ENCODE data around the gene INPP5J. TPM values are rescaled to one million over a fixed set of nuclear protein-coding genes. Genes with fewer than 3 reads are reported as not detected.
A peak's percentile ranks its signal among the peaks of the same experiment; 100 is the strongest.

The INPP5J gene
- total RNA-seq, 2 experiments from 2014 or later: 0.59 to 0.69 TPM

- Histone ChIP-seq H3K27me3 (ENCODE audit: control insufficient read depth in 1 of 2, insufficient read depth in 2 of 2, low read length in 2 of 2) (no peaks in the 10 kb centered on the region), H3K36me3 (ENCODE audit: insufficient read depth, low read length) (no peaks in the 10 kb centered on the region), H3K4me3 (ENCODE audit: low read length) (no peak overlapping the region), H3K4me1 (ENCODE audit: insufficient read depth, low read length) (peaks cover 7% of the 10 kb centered on the region), H3K9me3 (ENCODE audit: control insufficient read depth in 1 of 2, insufficient read depth in 1 of 2, low read length in 2 of 2) (no peaks in the 10 kb centered on the region), H3K27ac (ENCODE audit: low read depth in 1 of 2, low read length in 2 of 2) (no peak overlapping the region)
- Mint-ChIP-seq H3K4me3 (no peak overlapping the region), H3K9me3 (no peaks in the 10 kb centered on the region), H3K36me3 (ENCODE audit: low read depth) (peaks cover 6% of the 10 kb centered on the region), H3K4me1 (ENCODE audit: low read depth) (peaks cover 2% of the 10 kb centered on the region), H3K27ac (no peak overlapping the region), H3K27me3 (no peaks in the 10 kb centered on the region)
- ChIA-PET POLR2A (no interaction called here), CTCF (interaction anchor here (0.7 kb wide), 1 partner anchor 23 kb away, joined by 3 read pairs; no protein-coding TSS in a partner anchor)
- DNase-seq (no peak), ATAC-seq (ENCODE audit: poor library complexity) (no peak)
- no peak for TF ChIP-seq CTCF (IDR thresholded peaks at IDR 0.05)
- intact Hi-C loops (cut with DNase I, micrococcal nuclease): no loop called here
Observed at GRCh38 chr22:31100762-31101525, 21.8 kb upstream of the INPP5J start.

GRCh38 chr22:31102441-31103081 is 20.2 kb upstream of the INPP5J start:
- peak overlapping the region; percentile 47 for H3K27ac Mint-ChIP-seq
- no peaks in the 10 kb centered on the region for H3K9me3 Mint-ChIP-seq
- H3K4me1 Mint-ChIP-seq (ENCODE audit: low read depth): peaks cover 18% of the 10 kb centered on the region
- no peak for DNase-seq
- Histone ChIP-seq H3K9me3 (ENCODE audit: control insufficient read depth in 1 of 2, insufficient read depth in 1 of 2, low read length in 2 of 2) (no peaks in the 10 kb centered on the region), H3K4me3 (ENCODE audit: low read length) (no peak overlapping the region), H3K27me3 (ENCODE audit: control insufficient read depth in 1 of 2, insufficient read depth in 2 of 2, low read length in 2 of 2) (no peaks in the 10 kb centered on the region), H3K36me3 (ENCODE audit: insufficient read depth, low read length) (no peaks in the 10 kb centered on the region), H3K4me1 (ENCODE audit: insufficient read depth, low read length) (peaks cover 21% of the 10 kb centered on the region), H3K27ac (ENCODE audit: low read depth in 1 of 2, low read length in 2 of 2) (no peak overlapping the region)
- ChIA-PET POLR2A (interaction anchor here (0.7 kb wide), 2 partner anchors 12 to 162 kb away, joined by 3 read pairs; no protein-coding TSS in a partner anchor), CTCF (interaction anchor here (1.7 kb wide), 1 partner anchor 17 kb away, joined by 4 read pairs; no protein-coding TSS in a partner anchor)
- no peak overlapping the region for H3K4me3 Mint-ChIP-seq
- TF ChIP-seq CTCF (IDR thresholded peaks at IDR 0.05): no peak
- intact Hi-C loops (cut with DNase I, micrococcal nuclease): no loop called here
- peaks cover 12% of the 10 kb centered on the region for H3K36me3 Mint-ChIP-seq (ENCODE audit: low read depth)
- H3K27me3 Mint-ChIP-seq: no peaks in the 10 kb centered on the region
- ATAC-seq (ENCODE audit: poor library complexity): no peak

- peak overlapping the region; percentile 47 for H3K27ac Mint-ChIP-seq
- intact Hi-C loops (cut with DNase I, micrococcal nuclease): no loop called here
- DNase-seq (no peak), ATAC-seq (ENCODE audit: poor library complexity) (no peak)
- no peaks in the 10 kb centered on the region for H3K9me3 ChIP-seq (ENCODE audit: control insufficient read depth in 1 of 2, insufficient read depth in 1 of 2, low read length in 2 of 2)
- H3K36me3 Mint-ChIP-seq (ENCODE audit: low read depth): peaks cover 17% of the 10 kb centered on the region
- ChIA-PET CTCF (interaction anchor here (1.7 kb wide), 1 partner anchor 18 kb away, joined by 4 read pairs; no protein-coding TSS in a partner anchor), POLR2A (no interaction called here)
- peaks cover 26% of the 10 kb centered on the region for H3K4me1 ChIP-seq (ENCODE audit: insufficient read depth, low read length)
- H3K9me3 Mint-ChIP-seq: no peaks in the 10 kb centered on the region
- H3K27ac ChIP-seq (ENCODE audit: low read depth in 1 of 2, low read length in 2 of 2): no peak overlapping the region
- no peaks in the 10 kb centered on the region for H3K27me3 Mint-ChIP-seq
- H3K27me3 ChIP-seq (ENCODE audit: control insufficient read depth in 1 of 2, insufficient read depth in 2 of 2, low read length in 2 of 2): no peaks in the 10 kb centered on the region
- H3K4me3 Mint-ChIP-seq: no peak overlapping the region
- H3K36me3 ChIP-seq (ENCODE audit: insufficient read depth, low read length): no peaks in the 10 kb centered on the region
- no peak for TF ChIP-seq CTCF (IDR thresholded peaks at IDR 0.05)
- peaks cover 24% of the 10 kb centered on the region for H3K4me1 Mint-ChIP-seq (ENCODE audit: low read depth)
- H3K4me3 ChIP-seq (ENCODE audit: low read length): no peak overlapping the region
Observed at GRCh38 chr22:31103111-31103510, 19.7 kb upstream of the INPP5J start.

Data from CD4-positive, alpha-beta T cell (primary cell).